ENCODE data around the gene FKRP. TPM values are rescaled to one million over a fixed set of nuclear protein-coding genes. Genes with fewer than 3 reads are reported as not detected.
A peak's percentile ranks its signal among the peaks of the same experiment; 100 is the strongest.

FKRP gene
- total RNA-seq, 1 experiment from 2014 or later: 24.1 TPM

GRCh38 chr19:46772170-46773017 is 26.5 kb downstream of the FKRP start:
- ATAC-seq: no peak
- peak overlapping the region; percentile 6; the same call in 1 of the 2 replicates for H3K27ac Mint-ChIP-seq

GRCh38 chr19:46773018-46773399 is 27.2 kb downstream of the FKRP start:
- DNase-seq (ENCODE audit: low spot score) (no peak), ATAC-seq (no peak)
- no peak for TF ChIP-seq ATF6 (CRISPR knock-in tag; IDR thresholded peaks at IDR 0.05)
- no peak for TF ChIP-seq MLX (CRISPR knock-in tag; IDR thresholded peaks at IDR 0.05)
- peak; percentile 57; the same call in 1 of the 2 replicates for TF ChIP-seq ZMAT4 (CRISPR knock-in tag; IDR thresholded peaks at IDR 0.05)
- no peak for TF ChIP-seq KAT7 (CRISPR knock-in tag; IDR thresholded peaks at IDR 0.05; ENCODE audit: borderline replicate concordance)
- TF ChIP-seq ZNF532 (CRISPR knock-in tag; IDR thresholded peaks at IDR 0.05; ENCODE audit: borderline replicate concordance): peak; percentile 24; the same call in 1 of the 2 replicates
- no peak for TF ChIP-seq ATF2 (CRISPR knock-in tag; IDR thresholded peaks at IDR 0.05; ENCODE audit: borderline replicate concordance, low read depth)
- H3K4me1 Mint-ChIP-seq: no peaks in the 10 kb centered on the region; the same call in 1 of the 2 replicates
- H3K27ac Mint-ChIP-seq: no peak overlapping the region
- no peaks in the 10 kb centered on the region for H3K27me3 Mint-ChIP-seq (ENCODE audit: low read depth)
- H3K36me3 Mint-ChIP-seq: peaks cover 35% of the 10 kb centered on the region
- H3K4me3 Mint-ChIP-seq: no peak overlapping the region
- POLR2A ChIA-PET: interaction anchor here (1.5 kb wide), 1 partner anchor 16 kb away, joined by 4 read pairs; the partner anchor contains the start of gene SLC1A5
- CTCF ChIA-PET: interaction anchor here (1.8 to 1.9 kb wide), 2 partner anchors 15 to 19 kb away, joined by 6 to 7 read pairs; no protein-coding TSS in a partner anchor
- H3K9me3 Mint-ChIP-seq: no peaks in the 10 kb centered on the region

More at GRCh38 chr19:46772170-46773017, 26.5 kb downstream of the FKRP start:
- no peaks in the 10 kb centered on the region for H3K4me1 Mint-ChIP-seq
- no peak for DNase-seq (ENCODE audit: low spot score)
- H3K9me3 Mint-ChIP-seq: no peaks in the 10 kb centered on the region
- TF ChIP-seq ZNF121 (CRISPR knock-in tag; IDR thresholded peaks at IDR 0.05) (peak; percentile 32; the same call in 1 of the 2 replicates), ZNF671 (CRISPR knock-in tag; IDR thresholded peaks at IDR 0.05) (peak; percentile 75; the same call in 1 of the 2 replicates), TEAD1 (CRISPR knock-in tag; IDR thresholded peaks at IDR 0.05) (no peak), RELA (CRISPR knock-in tag; IDR thresholded peaks at IDR 0.05; ENCODE audit: borderline replicate concordance) (no peak), NFATC4 (CRISPR knock-in tag; IDR thresholded peaks at IDR 0.05) (0 out of 2 replicates have a peak, but pooled peaks have one; percentile 30), EMX1 (CRISPR knock-in tag; IDR thresholded peaks at IDR 0.05) (peak; percentile 61; the same call in 1 of the 2 replicates)
- ChIA-PET CTCF (interaction anchor here (1.8 to 1.9 kb wide), 2 partner anchors 14 to 19 kb away, joined by 6 to 7 read pairs; no protein-coding TSS in a partner anchor), POLR2A (interaction anchor here (1.1 to 1.5 kb wide), 2 partner anchors 12 to 17 kb away, joined by 3 to 4 read pairs; partner anchors contain the start of gene SLC1A5)
- no peak overlapping the region for H3K4me3 Mint-ChIP-seq
- no peaks in the 10 kb centered on the region for H3K27me3 Mint-ChIP-seq (ENCODE audit: low read depth)
- H3K36me3 Mint-ChIP-seq: peaks cover 32% of the 10 kb centered on the region
